Stimulated activated CD4-positive, alpha-beta T cell treated with anti-CD3 and anti-CD28 coated beads, Interleukin-2, amount 100 ng/mL, for 4 hours (primary cell): Measurements from ENCODE around the gene MCAT.
A peak's percentile ranks its signal among the peaks of the same experiment; 100 is the strongest.
"Not testable (repeated sequence)": the region's sequence is repeated elsewhere in the genome, so short reads cannot be mapped to it uniquely, and the experiment has no call there.

Experiments used
- DNase-seq: peaks from one replicate; pipeline ENCODE4 v3.0.0-alpha.2; 2020; ENCODE audit warnings: low read depth

Gene MCAT

GRCh38 chr22:43126501-43127165, 16.6 kb downstream of the MCAT start:
- no peak for DNase-seq

GRCh38 chr22:43118953-43119458, 24.2 kb downstream of the MCAT start:
- DNase-seq, result no peak

- DNase-seq, result no peak
Observed at GRCh38 chr22:43118024-43118849, 25.0 kb downstream of the MCAT start.

GRCh38 chr22:43116932-43117331, 26.3 kb downstream of the MCAT start:
- no peak for DNase-seq

GRCh38 chr22:43114958-43115357, 28.2 kb downstream of the MCAT start:
- no peak for DNase-seq

- no peak for DNase-seq
Observed at GRCh38 chr22:43113526-43114251, 29.5 kb downstream of the MCAT start.

GRCh38 chr22:43110927-43111623, 32.1 kb downstream of the MCAT start:
- peak; percentile 48 for DNase-seq

GRCh38 chr22:43110444-43110926, 32.7 kb downstream of the MCAT start, which contains the start of gene BIK:
TSS of gene BIK (plus strand) at chr22:43110750. CDS start at chr22:43124023, 13,273 bp downstream.
- no peak for DNase-seq

GRCh38 chr22:43109921-43110443, 33.2 kb downstream of the MCAT start:
- DNase-seq, result no peak

GRCh38 chr22:43109511-43109910, 33.7 kb downstream of the MCAT start:
- DNase-seq, result no peak

- DNase-seq, result no peak
Observed at GRCh38 chr22:43106302-43106701, 36.9 kb downstream of the MCAT start.

- not testable (repeated sequence) for DNase-seq
Observed at GRCh38 chr22:43104950-43105349, 38.2 kb downstream of the MCAT start.

GRCh38 chr22:43104056-43104625, 39.1 kb downstream of the MCAT start:
- not testable (repeated sequence) for DNase-seq

- DNase-seq, result no peak
Observed at GRCh38 chr22:43101306-43101705, 41.9 kb downstream of the MCAT start.

GRCh38 chr22:43100225-43100624, 43.0 kb downstream of the MCAT start:
- no peak for DNase-seq

GRCh38 chr22:43099095-43099494, 44.1 kb downstream of the MCAT start:
- no peak for DNase-seq

- no peak for DNase-seq
Observed at GRCh38 chr22:43098356-43098755, 44.8 kb downstream of the MCAT start.

GRCh38 chr22:43096420-43096819, 46.8 kb downstream of the MCAT start:
- no peak for DNase-seq

- DNase-seq, result no peak
Observed at GRCh38 chr22:43094551-43094950, 48.6 kb downstream of the MCAT start.

- no peak for DNase-seq
Observed at GRCh38 chr22:43094085-43094484, 49.1 kb downstream of the MCAT start.

GRCh38 chr22:43092085-43092484, 51.1 kb downstream of the MCAT start:
- no peak for DNase-seq
